Stromal cell of bone marrow (primary cell): Measurements from ENCODE around the gene IGF1.
"Not testable (repeated sequence)": the region's sequence is repeated elsewhere in the genome, so short reads cannot be mapped to it uniquely, and the experiment has no call there.

Experiments used
- DNase-seq: peaks from one replicate; pipeline ENCODE4 v3.0.0-alpha.2; 2012; ENCODE audit warnings: low read depth

Gene IGF1

DNA sequence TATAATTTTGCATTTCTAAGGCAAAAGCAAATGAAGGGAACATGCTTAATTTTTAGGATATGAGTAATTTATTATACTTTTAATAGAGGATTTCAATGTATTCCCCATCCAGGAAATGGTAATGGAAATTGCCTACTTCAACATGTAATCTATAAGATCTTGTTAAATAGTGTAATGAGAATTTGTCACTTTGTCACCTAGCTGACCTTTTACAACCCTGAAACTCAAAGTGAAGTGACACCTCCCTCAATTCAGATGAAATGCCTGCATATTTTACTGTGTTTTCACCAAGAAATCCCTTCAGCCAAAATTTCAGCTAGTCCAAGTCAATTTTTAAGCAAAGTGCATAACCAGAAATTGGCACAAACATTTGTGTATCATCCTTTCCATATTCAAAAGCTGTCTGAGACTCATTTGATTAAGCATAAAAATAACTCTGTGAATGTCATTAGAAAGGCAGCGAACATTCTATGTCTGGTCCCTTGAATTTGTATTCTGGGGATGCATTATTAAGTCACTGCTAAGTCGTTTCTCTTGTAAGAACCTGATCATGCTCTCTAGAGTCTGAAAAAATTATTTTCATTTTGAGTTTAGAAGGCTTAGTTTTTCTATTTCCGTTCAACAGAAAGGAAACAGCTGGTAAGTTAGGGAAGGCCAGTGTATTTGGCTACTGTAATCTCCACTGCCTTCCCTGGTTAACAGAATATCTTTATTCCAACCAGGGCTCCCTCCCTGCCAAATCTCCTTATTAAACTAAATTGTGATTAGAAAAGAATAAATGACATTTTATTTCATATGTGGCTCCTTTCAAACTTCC, 100.8 kb downstream of the IGF1 start:
- DNase-seq: no peak

DNA sequence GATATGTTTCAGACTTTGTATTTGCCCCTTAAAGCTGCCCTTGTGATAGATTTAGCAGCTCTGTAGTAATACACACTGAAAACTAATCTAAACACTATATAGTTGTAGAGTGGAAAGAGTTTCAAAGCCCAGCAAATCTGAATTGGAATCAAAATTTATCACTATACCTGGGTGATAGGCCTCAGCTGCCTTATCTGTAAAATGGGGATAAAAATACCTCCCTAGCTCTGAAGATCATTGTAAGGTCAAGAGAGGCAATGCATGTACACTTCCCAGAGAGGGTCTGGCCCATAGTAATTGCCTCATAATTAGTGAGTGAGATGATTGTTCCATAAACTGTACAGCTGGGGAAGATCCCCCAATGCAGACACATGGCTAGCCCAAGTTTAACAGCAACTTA, 103.6 kb downstream of the IGF1 start:
- no peak for DNase-seq

DNA sequence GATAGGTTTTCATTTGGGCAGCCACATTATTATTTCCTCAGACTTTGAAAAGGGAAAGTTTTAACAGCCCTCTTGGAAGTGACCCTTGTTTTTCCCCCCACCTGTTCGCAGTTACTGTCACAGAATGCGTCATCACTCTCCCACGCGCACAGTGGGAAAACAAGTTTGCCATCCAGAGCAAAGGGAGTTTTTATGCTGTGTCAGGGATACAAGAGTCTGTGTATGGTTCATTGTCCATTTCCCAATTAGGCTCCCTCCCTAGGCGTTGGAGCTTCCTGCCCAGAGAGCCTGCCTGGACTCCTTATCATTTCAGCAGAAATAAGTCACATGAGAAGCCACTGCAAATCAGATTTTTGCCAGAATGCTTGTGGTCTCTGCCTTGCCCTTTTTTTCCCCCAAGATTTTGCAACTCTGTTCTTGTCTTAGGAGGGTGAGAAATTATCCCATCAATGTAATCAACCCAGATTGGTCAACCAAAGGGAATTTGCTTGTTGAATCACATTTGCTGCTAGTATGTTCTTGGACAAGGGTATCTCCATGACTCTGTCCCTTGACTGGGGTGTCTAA, 104.1 kb downstream of the IGF1 start:
- peak; percentile 44 for DNase-seq

- no peak for DNase-seq
Observed at GRCh38 chr12:102374190-102374589, 106.2 kb downstream of the IGF1 start.

GRCh38 chr12:102372087-102372486, 108.3 kb downstream of the IGF1 start:
- DNase-seq: peak; percentile 44

DNA sequence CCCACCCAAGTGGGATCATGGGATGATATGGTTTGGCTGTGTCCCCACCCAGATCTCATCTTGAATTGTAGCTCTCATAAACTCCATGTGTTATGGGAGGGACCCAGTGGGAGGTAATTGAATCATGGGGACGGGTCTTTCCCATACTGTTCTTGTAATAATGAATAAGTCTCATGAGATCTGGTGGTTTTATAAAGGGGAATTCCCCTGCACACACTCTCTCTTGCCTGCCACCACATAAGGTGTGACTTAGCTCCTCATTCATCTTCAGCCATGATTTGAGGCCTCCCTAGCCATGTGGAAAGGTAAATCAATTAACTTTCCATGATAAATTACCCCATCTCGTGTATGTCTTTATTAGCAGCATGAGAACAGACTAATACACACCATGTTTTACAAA, 109.2 kb downstream of the IGF1 start:
- no peak for DNase-seq

DNA sequence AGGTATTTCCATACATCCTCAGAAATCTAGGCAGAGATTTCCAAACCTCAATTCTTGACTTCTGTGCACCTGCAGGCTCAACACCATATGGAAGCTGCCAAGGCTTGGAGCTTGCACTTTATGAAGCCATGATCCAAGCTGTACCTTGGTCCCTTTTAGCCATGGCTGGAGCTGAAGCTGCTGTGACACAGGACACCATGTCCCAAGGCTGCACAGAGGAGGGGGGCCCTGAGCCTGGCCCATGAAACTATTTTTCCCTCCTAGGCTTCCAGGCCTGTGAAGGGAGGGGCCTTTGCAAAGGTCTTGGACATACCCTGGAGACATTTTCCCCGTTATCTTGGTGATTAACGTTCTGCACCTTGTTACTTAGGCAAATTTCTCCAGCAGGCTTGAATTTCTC, 110.5 kb downstream of the IGF1 start:
- DNase-seq: no peak

DNA sequence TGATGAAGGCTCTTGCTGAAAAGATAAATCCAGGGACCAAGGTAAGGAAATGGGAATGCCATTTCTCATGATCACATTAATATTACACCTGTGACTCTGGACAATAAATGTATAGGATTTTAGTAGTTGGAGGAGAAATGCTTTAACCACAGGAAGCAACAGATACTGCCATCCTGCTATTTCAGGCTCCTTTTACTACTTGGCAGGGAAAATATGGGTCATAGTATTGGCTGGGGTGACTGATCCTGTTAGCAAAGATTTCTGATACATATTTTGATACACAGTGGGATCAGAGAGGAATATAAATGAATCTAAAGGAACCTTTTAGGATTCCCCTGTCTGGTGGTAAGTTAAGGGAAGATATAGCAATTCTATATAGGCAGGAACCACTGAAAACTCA, 115.0 kb downstream of the IGF1 start:
- DNase-seq: no peak

GRCh38 chr12:102364709-102365108, 115.7 kb downstream of the IGF1 start:
- no peak for DNase-seq

- DNase-seq: no peak
Observed at GRCh38 chr12:102356690-102357089, 123.7 kb downstream of the IGF1 start.

- not testable (repeated sequence) for DNase-seq
Observed at GRCh38 chr12:102354281-102354680, 126.1 kb downstream of the IGF1 start.

DNA sequence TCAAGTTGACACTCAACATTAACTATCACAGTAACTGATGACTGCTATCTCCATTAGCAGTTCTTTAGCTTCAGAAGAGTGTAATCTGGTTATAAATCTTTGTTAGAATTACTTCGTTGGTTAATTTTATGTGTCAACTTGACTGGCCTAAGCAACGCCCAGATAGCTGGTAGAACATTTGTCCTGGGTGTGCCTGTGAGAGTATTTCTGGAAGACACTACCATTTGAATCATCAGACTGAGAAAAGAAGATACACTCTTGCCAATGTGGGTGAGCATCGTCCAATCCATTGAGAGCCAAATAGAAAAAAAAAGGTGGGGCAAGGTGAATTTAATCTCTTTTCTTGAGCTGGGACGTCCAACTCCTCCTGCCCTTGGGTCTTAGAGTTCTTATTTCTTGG, 129.0 kb downstream of the IGF1 start:
- DNase-seq: no peak

- DNase-seq: no peak
Observed at GRCh38 chr12:102350070-102350469, 130.3 kb downstream of the IGF1 start.

- DNase-seq: no peak
Observed at GRCh38 chr12:102349079-102349478, 131.3 kb downstream of the IGF1 start.

DNA sequence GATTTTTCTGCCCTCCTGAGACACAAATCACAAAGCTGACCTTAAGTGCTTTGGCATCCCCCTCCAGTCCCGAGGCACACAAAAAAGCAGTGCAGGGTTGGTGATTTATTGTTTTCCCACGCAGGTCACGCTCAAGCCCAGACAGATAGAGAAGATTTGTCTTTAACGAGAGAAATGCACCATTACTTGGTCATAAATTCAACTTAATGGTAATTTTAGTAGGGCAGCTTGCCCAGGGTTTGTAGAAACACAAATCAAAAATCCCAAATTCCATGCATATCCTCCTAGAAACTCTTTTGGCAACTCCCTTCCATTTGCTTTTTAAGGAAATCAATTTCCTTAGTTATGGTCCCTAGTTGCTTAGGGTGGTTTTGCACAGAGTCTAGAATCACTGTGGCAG, 132.6 kb downstream of the IGF1 start:
- no peak for DNase-seq
